HepG2 (cell line): ENCODE results near the gene IDH3G. TPM values are rescaled to one million over a fixed set of nuclear protein-coding genes. Genes with fewer than 3 reads are reported as not detected.

ENCODE experiments used
- CC2D1A ChIP-seq: sonication (generic); formaldehyde crosslinking; IDR thresholded peaks from 2 replicates; pipeline ENCODE4 v1.8.1; 2023; ENCODE audit warnings: mild to moderate bottlenecking, missing genetic modification reagents
- ELF3 ChIP-seq: IDR thresholded peaks from 2 replicates; pipeline ENCODE4 v1.6.1; 2016; ENCODE audit warnings: missing genetic modification reagents, missing compliant biosample characterization
- TEAD2 ChIP-seq: sonication (generic); formaldehyde crosslinking; IDR thresholded peaks from 2 replicates; pipeline ENCODE4 v1.9.0; 2021; ENCODE audit warnings: missing genetic modification reagents
- ZNF354B ChIP-seq: sonication (generic); formaldehyde crosslinking; IDR thresholded peaks from 2 replicates; pipeline ENCODE4 v1.8.0; 2022; ENCODE audit warnings: mild to moderate bottlenecking, missing genetic modification reagents
- ZNF747 ChIP-seq: sonication (generic); formaldehyde crosslinking; IDR thresholded peaks from 2 replicates; pipeline ENCODE4 v1.8.1; 2023; ENCODE audit warnings: missing genetic modification reagents, mild to moderate bottlenecking, borderline replicate concordance
- polyA plus RNA-seq, 8 experiments: library from polyadenylated mRNA; depleted of rRNA in 3 of 8; stranded (reverse) in 7 of 8; unstranded in 1 of 8; fragments of >200 nt; fragmentation: Illumina TruSeq in 4 of 8; extraction: Trizol in 4 of 8; gene quantifications; 2 replicates each; pipeline versions ENCODE4 v1.2.1 to v1.2.3, GENCODE V29; 2011 to 2016; ENCODE audit warnings: low read depth in 4 of 8, missing spikeins in 1 of 8, mixed read lengths in 1 of 8; ENCODE audit not compliant: insufficient read depth in 1 of 8
- total RNA-seq, 5 experiments: library from RNA; depleted of rRNA; stranded (reverse); fragments of >200 nt; fragmentation: Illumina TruSeq; extraction: Trizol; gene quantifications; 2 replicates each; pipeline ENCODE4 v1.2.3, GENCODE V29; 2016; ENCODE audit warnings: low read depth in 1 of 5
- TF ChIP-seq, protein P1 (sequence below): sonication (generic); formaldehyde crosslinking; IDR thresholded peaks from 2 replicates; pipeline ENCODE4 v1.5.1; 2020; ENCODE audit warnings: missing genetic modification reagents, mild to moderate bottlenecking, borderline replicate concordance
- TF ChIP-seq, protein P2 (sequence below): sonication (generic); formaldehyde crosslinking; IDR thresholded peaks from 2 replicates; pipeline ENCODE4 v1.5.0; 2020; ENCODE audit warnings: mild to moderate bottlenecking, missing genetic modification reagents
- TF ChIP-seq, protein P3 (sequence below): sonication (generic); formaldehyde crosslinking; IDR thresholded peaks from 2 replicates; pipeline ENCODE4 v1.4.0; 2020; ENCODE audit warnings: missing genetic modification reagents
- TF ChIP-seq, protein P4 (sequence below): sonication (generic); formaldehyde crosslinking; IDR thresholded peaks from 2 replicates; pipeline ENCODE4 v1.8.0; 2022; ENCODE audit warnings: low read depth, missing genetic modification reagents
- TF ChIP-seq, protein P5 (sequence below): sonication (generic); formaldehyde crosslinking; IDR thresholded peaks from 2 replicates; pipeline ENCODE4 v1.4.0; 2020; ENCODE audit warnings: mild to moderate bottlenecking, missing genetic modification reagents

IDH3G gene
- total and polyA plus RNA-seq, 2 of the 13 experiments (the other 11 are each of a cell fraction or from before 2014, with no cell fraction given) = 18.7 to 35.5 TPM

DNA sequence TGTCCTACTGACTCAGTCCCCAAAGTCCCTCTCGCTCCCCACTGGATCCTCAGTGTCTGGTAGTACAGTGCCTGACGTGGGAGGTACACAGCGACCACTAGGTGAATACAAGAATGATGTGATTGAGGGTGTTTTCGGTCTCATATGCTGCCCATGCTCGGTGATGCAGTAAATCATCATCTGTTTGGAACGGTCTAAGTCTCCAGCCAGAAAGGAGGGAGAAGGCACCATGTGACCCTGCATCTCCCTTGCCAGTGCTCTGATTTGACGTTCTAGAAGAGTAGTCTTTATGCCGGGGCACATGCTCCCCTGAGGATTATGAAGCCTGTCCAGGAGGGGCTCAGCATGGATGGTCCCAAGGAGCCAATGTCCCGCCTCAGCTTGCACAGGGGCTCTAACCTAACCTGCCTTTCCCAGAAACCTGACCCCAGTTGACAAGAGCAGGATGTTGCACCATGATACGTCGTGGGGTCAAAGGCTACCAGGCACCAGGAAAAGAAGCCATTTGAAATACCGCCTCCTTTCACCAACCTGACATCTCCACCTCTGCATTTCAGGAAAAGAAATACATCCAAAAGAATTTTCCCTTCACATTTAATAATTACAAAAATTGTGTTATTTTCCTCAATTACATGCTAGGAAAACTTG is 43.9 kb downstream of the IDH3G start (continued):
- TF ChIP-seq, protein P1, sequence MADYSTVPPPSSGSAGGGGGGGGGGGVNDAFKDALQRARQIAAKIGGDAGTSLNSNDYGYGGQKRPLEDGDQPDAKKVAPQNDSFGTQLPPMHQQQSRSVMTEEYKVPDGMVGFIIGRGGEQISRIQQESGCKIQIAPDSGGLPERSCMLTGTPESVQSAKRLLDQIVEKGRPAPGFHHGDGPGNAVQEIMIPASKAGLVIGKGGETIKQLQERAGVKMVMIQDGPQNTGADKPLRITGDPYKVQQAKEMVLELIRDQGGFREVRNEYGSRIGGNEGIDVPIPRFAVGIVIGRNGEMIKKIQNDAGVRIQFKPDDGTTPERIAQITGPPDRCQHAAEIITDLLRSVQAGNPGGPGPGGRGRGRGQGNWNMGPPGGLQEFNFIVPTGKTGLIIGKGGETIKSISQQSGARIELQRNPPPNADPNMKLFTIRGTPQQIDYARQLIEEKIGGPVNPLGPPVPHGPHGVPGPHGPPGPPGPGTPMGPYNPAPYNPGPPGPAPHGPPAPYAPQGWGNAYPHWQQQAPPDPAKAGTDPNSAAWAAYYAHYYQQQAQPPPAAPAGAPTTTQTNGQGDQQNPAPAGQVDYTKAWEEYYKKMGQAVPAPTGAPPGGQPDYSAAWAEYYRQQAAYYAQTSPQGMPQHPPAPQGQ (CRISPR knock-in tag) = no peak
- TF ChIP-seq, protein P2, sequence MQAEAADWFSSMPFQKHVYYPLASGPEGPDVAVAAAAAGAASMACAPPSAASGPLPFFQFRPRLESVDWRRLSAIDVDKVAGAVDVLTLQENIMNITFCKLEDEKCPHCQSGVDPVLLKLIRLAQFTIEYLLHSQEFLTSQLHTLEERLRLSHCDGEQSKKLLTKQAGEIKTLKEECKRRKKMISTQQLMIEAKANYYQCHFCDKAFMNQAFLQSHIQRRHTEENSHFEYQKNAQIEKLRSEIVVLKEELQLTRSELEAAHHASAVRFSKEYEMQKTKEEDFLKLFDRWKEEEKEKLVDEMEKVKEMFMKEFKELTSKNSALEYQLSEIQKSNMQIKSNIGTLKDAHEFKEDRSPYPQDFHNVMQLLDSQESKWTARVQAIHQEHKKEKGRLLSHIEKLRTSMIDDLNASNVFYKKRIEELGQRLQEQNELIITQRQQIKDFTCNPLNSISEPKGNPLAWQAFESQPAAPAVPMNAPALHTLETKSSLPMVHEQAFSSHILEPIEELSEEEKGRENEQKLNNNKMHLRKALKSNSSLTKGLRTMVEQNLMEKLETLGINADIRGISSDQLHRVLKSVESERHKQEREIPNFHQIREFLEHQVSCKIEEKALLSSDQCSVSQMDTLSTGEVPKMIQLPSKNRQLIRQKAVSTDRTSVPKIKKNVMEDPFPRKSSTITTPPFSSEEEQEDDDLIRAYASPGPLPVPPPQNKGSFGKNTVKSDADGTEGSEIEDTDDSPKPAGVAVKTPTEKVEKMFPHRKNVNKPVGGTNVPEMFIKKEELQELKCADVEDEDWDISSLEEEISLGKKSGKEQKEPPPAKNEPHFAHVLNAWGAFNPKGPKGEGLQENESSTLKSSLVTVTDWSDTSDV (CRISPR knock-in tag) = no peak
- TF ChIP-seq ZNF354B (CRISPR knock-in tag) (no peak), ZNF747 (CRISPR knock-in tag) (no peak), CC2D1A (CRISPR knock-in tag) (no peak), ELF3 (no peak), TEAD2 (CRISPR knock-in tag) (no peak)
- TF ChIP-seq, protein P3, sequence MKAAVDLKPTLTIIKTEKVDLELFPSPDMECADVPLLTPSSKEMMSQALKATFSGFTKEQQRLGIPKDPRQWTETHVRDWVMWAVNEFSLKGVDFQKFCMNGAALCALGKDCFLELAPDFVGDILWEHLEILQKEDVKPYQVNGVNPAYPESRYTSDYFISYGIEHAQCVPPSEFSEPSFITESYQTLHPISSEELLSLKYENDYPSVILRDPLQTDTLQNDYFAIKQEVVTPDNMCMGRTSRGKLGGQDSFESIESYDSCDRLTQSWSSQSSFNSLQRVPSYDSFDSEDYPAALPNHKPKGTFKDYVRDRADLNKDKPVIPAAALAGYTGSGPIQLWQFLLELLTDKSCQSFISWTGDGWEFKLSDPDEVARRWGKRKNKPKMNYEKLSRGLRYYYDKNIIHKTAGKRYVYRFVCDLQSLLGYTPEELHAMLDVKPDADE (CRISPR knock-in tag) = no peak
- TF ChIP-seq, protein P4, sequence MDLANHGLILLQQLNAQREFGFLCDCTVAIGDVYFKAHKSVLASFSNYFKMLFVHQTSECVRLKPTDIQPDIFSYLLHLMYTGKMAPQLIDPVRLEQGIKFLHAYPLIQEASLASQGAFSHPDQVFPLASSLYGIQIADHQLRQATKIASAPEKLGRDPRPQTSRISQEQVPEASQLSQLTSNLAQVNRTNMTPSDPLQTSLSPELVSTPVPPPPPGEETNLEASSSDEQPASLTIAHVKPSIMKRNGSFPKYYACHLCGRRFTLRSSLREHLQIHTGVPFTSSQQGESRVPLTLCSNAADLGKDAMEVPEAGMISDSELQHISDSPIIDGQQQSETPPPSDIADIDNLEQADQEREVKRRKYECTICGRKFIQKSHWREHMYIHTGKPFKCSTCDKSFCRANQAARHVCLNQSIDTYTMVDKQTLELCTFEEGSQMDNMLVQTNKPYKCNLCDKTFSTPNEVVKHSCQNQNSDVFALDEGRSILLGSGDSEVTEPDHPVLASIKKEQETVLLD (CRISPR knock-in tag) = no peak
- TF ChIP-seq, protein P5, sequence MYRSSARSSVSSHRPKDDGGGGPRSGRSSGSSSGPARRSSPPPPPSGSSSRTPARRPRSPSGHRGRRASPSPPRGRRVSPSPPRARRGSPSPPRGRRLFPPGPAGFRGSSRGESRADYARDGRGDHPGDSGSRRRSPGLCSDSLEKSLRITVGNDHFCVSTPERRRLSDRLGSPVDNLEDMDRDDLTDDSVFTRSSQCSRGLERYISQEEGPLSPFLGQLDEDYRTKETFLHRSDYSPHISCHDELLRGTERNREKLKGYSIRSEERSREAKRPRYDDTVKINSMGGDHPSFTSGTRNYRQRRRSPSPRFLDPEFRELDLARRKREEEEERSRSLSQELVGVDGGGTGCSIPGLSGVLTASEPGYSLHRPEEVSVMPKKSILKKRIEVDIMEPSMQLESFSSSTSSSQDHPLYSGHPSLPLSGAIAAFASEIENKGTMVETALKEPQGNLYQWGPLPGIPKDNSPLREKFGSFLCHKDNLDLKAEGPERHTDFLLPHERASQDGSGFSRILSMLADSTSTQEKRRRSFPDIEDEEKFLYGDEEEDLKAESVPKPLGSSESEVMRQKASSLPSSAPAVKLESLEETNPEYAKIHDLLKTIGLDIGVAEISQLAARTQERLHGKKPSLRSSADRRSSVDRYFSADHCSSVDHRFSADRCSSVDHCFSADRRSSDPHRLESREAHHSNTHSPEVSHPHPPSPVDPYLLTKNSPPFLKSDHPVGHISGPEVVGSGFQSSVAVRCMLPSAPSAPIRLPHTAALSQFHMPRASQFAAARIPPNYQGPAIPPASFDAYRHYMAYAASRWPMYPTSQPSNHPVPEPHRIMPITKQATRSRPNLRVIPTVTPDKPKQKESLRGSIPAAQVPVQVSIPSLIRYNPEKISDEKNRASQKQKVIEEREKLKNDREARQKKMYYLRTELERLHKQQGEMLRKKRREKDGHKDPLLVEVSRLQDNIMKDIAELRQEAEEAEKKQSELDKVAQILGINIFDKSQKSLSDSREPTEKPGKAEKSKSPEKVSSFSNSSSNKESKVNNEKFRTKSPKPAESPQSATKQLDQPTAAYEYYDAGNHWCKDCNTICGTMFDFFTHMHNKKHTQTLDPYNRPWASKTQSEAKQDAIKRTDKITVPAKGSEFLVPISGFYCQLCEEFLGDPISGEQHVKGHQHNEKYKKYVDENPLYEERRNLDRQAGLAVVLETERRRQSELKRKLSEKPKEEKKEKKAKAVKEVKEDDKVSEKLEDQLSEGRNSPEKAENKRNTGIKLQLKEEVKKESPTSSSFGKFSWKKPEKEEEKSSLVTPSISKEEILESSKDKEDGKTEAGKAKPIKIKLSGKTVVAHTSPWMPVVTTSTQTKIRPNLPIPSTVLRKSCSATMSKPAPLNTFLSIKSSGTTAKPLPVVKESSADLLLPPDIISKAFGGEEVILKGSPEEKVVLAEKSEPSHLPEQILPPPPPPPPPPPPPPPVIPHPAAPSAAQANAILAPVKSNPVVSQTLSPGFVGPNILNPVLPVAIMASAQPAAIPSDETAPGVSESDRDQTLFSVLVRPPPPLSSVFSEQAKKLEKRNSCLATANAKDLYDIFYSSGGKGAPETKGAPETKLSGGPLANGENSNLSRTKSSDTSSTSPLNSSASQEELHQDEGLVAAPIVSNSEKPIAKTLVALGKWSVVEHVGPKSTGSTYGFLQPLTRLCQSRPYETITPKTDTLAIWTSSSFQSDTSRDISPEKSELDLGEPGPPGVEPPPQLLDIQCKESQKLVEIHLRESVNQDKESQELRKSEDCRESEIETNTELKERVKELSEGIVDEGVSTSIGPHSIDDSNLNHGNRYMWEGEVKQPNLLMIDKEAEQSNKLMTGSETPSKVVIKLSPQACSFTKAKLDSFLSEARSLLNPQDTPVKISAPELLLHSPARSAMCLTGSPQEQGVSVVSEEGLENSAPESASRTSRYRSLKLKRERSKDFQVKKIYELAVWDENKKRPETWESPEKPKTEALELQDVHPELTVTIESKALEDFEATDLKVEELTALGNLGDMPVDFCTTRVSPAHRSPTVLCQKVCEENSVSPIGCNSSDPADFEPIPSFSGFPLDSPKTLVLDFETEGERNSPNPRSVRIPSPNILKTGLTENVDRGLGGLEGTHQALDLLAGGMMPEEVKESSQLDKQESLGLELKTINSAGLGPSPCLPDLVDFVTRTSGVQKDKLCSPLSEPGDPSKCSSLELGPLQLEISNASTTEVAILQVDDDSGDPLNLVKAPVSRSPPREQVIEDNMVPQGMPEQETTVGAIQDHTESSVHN (CRISPR knock-in tag) = no peak
